ENCODE measurements around the gene ANKRD44.

Gene ANKRD44

GRCh38 chr2:197080578-197081216 lies 229.9 kb downstream of the ANKRD44 start:
- Histone ChIP-seq H3K36me3 (ENCODE audit: insufficient read depth, low read length) (peaks cover 13% of the 10 kb centered on the region), H3K9me3 (ENCODE audit: insufficient read depth, low read length, severe bottlenecking) (no peaks in the 10 kb centered on the region), H3K9ac (ENCODE audit: low read depth, low read length) (no peak overlapping the region), H3K4me1 (ENCODE audit: insufficient read depth, low read length) (no peaks in the 10 kb centered on the region), H3K4me2 (ENCODE audit: insufficient read depth, low read length) (no peak overlapping the region), H3K27me3 (ENCODE audit: insufficient read depth, low read length, poor library complexity) (no peaks in the 10 kb centered on the region), H3K27ac (ENCODE audit: low read length) (no peak overlapping the region), H2AFZ (ENCODE audit: low read depth, low read length) (no peak overlapping the region), H3K4me3 (ENCODE audit: low read depth in 1 of 2, low read length in 2 of 2) (no peak overlapping the region), H4K20me1 (ENCODE audit: insufficient read depth, low read length) (no peaks in the 10 kb centered on the region), H3K79me2 (ENCODE audit: insufficient read depth, low read length) (no peaks in the 10 kb centered on the region)
- DNase-seq = no peak
- ATAC-seq (ENCODE audit: insufficient read depth, low read depth) = no peak
- TF ChIP-seq CTCF (IDR thresholded peaks at IDR 0.05; ENCODE audit: borderline replicate concordance, extremely low read depth, low read length, poor library complexity, severe bottlenecking) (no peak), EZH2 (IDR thresholded peaks at IDR 0.05; ENCODE audit: borderline replicate concordance, low read depth, low read length, severe bottlenecking) (no peak)

- no peak for DNase-seq
- Histone ChIP-seq H3K27me3 (ENCODE audit: insufficient read depth, low read length, poor library complexity) (no peaks in the 10 kb centered on the region), H3K4me3 (ENCODE audit: low read depth in 1 of 2, low read length in 2 of 2) (no peak overlapping the region), H3K9ac (ENCODE audit: low read depth, low read length) (no peak overlapping the region), H3K4me2 (ENCODE audit: insufficient read depth, low read length) (no peak overlapping the region), H3K79me2 (ENCODE audit: insufficient read depth, low read length) (no peaks in the 10 kb centered on the region), H4K20me1 (ENCODE audit: insufficient read depth, low read length) (no peaks in the 10 kb centered on the region), H2AFZ (ENCODE audit: low read depth, low read length) (no peak overlapping the region), H3K9me3 (ENCODE audit: insufficient read depth, low read length, severe bottlenecking) (no peaks in the 10 kb centered on the region), H3K27ac (ENCODE audit: low read length) (no peak overlapping the region), H3K36me3 (ENCODE audit: insufficient read depth, low read length) (peaks cover 13% of the 10 kb centered on the region), H3K4me1 (ENCODE audit: insufficient read depth, low read length) (no peaks in the 10 kb centered on the region)
- ATAC-seq (ENCODE audit: insufficient read depth, low read depth) = no peak
- no peak for TF ChIP-seq CTCF (IDR thresholded peaks at IDR 0.05; ENCODE audit: borderline replicate concordance, extremely low read depth, low read length, poor library complexity, severe bottlenecking)
- TF ChIP-seq EZH2 (IDR thresholded peaks at IDR 0.05; ENCODE audit: borderline replicate concordance, low read depth, low read length, severe bottlenecking) = no peak
Measured at GRCh38 chr2:197079832-197080555, 230.6 kb downstream of the ANKRD44 start.

DNA sequence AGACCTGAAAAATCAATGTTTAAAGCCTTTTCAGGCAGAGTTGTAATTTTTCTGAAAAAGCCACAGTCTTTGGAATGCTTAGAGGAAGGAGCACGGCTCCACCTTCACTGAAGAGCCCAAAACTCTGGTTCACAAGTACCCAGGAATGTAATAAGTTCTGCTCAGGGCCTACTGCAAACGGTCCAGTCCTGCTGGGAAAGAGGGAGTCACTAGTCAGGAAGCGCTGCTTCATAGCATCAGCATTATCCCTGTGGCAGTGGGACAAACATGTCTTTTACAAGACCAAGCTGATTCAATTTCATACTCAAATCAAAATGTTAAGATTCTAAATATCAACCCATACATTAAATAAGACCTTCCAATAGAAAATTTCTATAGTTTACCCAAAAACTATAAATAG lies 231.2 kb downstream of the ANKRD44 start:
- no peak overlapping the region for H3K9ac ChIP-seq (ENCODE audit: low read depth, low read length)
- H3K27ac ChIP-seq (ENCODE audit: low read length) = no peak overlapping the region
- no peak for ATAC-seq (ENCODE audit: insufficient read depth, low read depth)
- peaks cover 13% of the 10 kb centered on the region for H3K36me3 ChIP-seq (ENCODE audit: insufficient read depth, low read length)
- TF ChIP-seq CTCF (IDR thresholded peaks at IDR 0.05; ENCODE audit: borderline replicate concordance, extremely low read depth, low read length, poor library complexity, severe bottlenecking) (no peak), EZH2 (IDR thresholded peaks at IDR 0.05; ENCODE audit: borderline replicate concordance, low read depth, low read length, severe bottlenecking) (no peak)
- H3K27me3 ChIP-seq (ENCODE audit: insufficient read depth, low read length, poor library complexity) = no peaks in the 10 kb centered on the region
- H3K4me2 ChIP-seq (ENCODE audit: insufficient read depth, low read length) = no peak overlapping the region
- H2AFZ ChIP-seq (ENCODE audit: low read depth, low read length) = no peak overlapping the region
- DNase-seq = no peak
- peaks cover 2% of the 10 kb centered on the region for H3K4me1 ChIP-seq (ENCODE audit: insufficient read depth, low read length)
- no peaks in the 10 kb centered on the region for H4K20me1 ChIP-seq (ENCODE audit: insufficient read depth, low read length)
- no peak overlapping the region for H3K4me3 ChIP-seq (ENCODE audit: low read depth in 1 of 2, low read length in 2 of 2)
- no peaks in the 10 kb centered on the region for H3K79me2 ChIP-seq (ENCODE audit: insufficient read depth, low read length)
- H3K9me3 ChIP-seq (ENCODE audit: insufficient read depth, low read length, severe bottlenecking) = no peaks in the 10 kb centered on the region
